ENCODE results near the gene FBXW10B. TPM values are rescaled to one million over a fixed set of nuclear protein-coding genes. Genes with fewer than 3 reads are reported as not detected.
"Not testable (repeated sequence)": the region's sequence is repeated elsewhere in the genome, so short reads cannot be mapped to it uniquely, and the experiment has no call there.

FBXW10B gene
- 1.3 TPM for total RNA-seq
- 1 to 10 TPM in 6 of 8 donors, under 1 TPM in 2; 0.59 to 2.5 (median 1.3) TPM for polyA plus RNA-seq (ENCODE audit: insufficient read depth in 1 of 8, insufficient read length in 8 of 8, low replicate concordance in 1 of 8)
- long read RNA-seq, donor 1, result 0 reads
- long read RNA-seq, donor 2, result 0 reads
- long read RNA-seq, donor 3, result 0 reads
- long read RNA-seq, donor 4, result 0 reads
- long read RNA-seq, donor 5, result 0 reads
- long read RNA-seq, donor 6, result 0 reads
- long read RNA-seq, donor 7, result 0 reads
- long read RNA-seq, donor 8, result 0 reads
- long read RNA-seq, donor 9, result 0 reads
- long read RNA-seq, donor 10, result 0 reads
- long read RNA-seq, donor 11, result 0 reads

GRCh38 chr17:15619331-15620058 is at the start of gene FBXW10B:
TSS of gene FBXW10B (minus strand) at chr17:15619704. CDS start at chr17:15619512, 192 bp downstream.
- no CpG with 5 or more reads among the region's 12 CpGs for WGBS (ENCODE audit: insufficient coverage)
- not testable (repeated sequence) for H3K27me3 ChIP-seq (ENCODE audit: control insufficient read depth, insufficient read depth, low read length); H3K27ac ChIP-seq (ENCODE audit: low read length); H3K36me3 ChIP-seq (ENCODE audit: control insufficient read depth, insufficient read depth, low read length); H3K4me1 ChIP-seq (ENCODE audit: control insufficient read depth, insufficient read depth, low read length); H3K9me3 ChIP-seq (replicated peaks; ENCODE audit: control insufficient read depth, low read depth, low read length)
- peak; percentile 41 for DNase-seq
- H3K4me3 ChIP-seq (ENCODE audit: low read length), result peak within 1 kb of the TSS; percentile 15

- H3K36me3 ChIP-seq (ENCODE audit: control insufficient read depth, insufficient read depth, low read length), result peaks cover 2% of the 10 kb centered on the region
- no peak for DNase-seq
- peaks cover 19% of the 10 kb centered on the region for H3K4me1 ChIP-seq (ENCODE audit: control insufficient read depth, insufficient read depth, low read length)
- H3K4me3 ChIP-seq (ENCODE audit: low read length), result no peak overlapping the region
- H3K9me3 ChIP-seq (replicated peaks; ENCODE audit: control insufficient read depth, low read depth, low read length), result no peaks in the 10 kb centered on the region
- H3K27ac ChIP-seq (ENCODE audit: low read length), result no peak overlapping the region
- WGBS (ENCODE audit: insufficient coverage), result 100% methylated on average over 3 of the region's 5 CpGs
- no peaks in the 10 kb centered on the region for H3K27me3 ChIP-seq (ENCODE audit: control insufficient read depth, insufficient read depth, low read length)
Observed at GRCh38 chr17:15663691-15664090, 44.2 kb upstream of the FBXW10B start.

- Histone ChIP-seq H3K36me3 (ENCODE audit: control insufficient read depth, insufficient read depth, low read length) (peaks cover 3% of the 10 kb centered on the region), H3K9me3 (replicated peaks; ENCODE audit: control insufficient read depth, low read depth, low read length) (no peaks in the 10 kb centered on the region), H3K4me1 (ENCODE audit: control insufficient read depth, insufficient read depth, low read length) (peaks cover 20% of the 10 kb centered on the region), H3K27ac (ENCODE audit: low read length) (no peak overlapping the region), H3K27me3 (ENCODE audit: control insufficient read depth, insufficient read depth, low read length) (no peaks in the 10 kb centered on the region), H3K4me3 (ENCODE audit: low read length) (no peak overlapping the region)
- DNase-seq, result no peak
- 92% methylated on average over 4 of the region's 6 CpGs for whole genome bisulfite sequencing (ENCODE audit: insufficient coverage)
Observed at GRCh38 chr17:15663176-15663575, 43.7 kb upstream of the FBXW10B start.

- Histone ChIP-seq H3K27ac (ENCODE audit: low read length) (no peak overlapping the region), H3K36me3 (ENCODE audit: control insufficient read depth, insufficient read depth, low read length) (peaks cover 5% of the 10 kb centered on the region), H3K27me3 (ENCODE audit: control insufficient read depth, insufficient read depth, low read length) (no peaks in the 10 kb centered on the region), H3K9me3 (replicated peaks; ENCODE audit: control insufficient read depth, low read depth, low read length) (no peaks in the 10 kb centered on the region), H3K4me1 (ENCODE audit: control insufficient read depth, insufficient read depth, low read length) (peaks cover 20% of the 10 kb centered on the region), H3K4me3 (ENCODE audit: low read length) (no peak overlapping the region)
- 75% methylated on average over 2 of the region's 3 CpGs for WGBS (ENCODE audit: insufficient coverage)
- DNase-seq, result no peak
Observed at GRCh38 chr17:15662681-15663080, 43.2 kb upstream of the FBXW10B start.

- H3K9me3 ChIP-seq (replicated peaks; ENCODE audit: control insufficient read depth, low read depth, low read length), result no peaks in the 10 kb centered on the region
- H3K27me3 ChIP-seq (ENCODE audit: control insufficient read depth, insufficient read depth, low read length), result no peaks in the 10 kb centered on the region
- H3K4me1 ChIP-seq (ENCODE audit: control insufficient read depth, insufficient read depth, low read length), result peaks cover 23% of the 10 kb centered on the region
- H3K4me3 ChIP-seq (ENCODE audit: low read length), result no peak overlapping the region
- no peak for DNase-seq
- WGBS (ENCODE audit: insufficient coverage), result 50% methylated on average over 3 of the region's 3 CpGs
- peaks cover 7% of the 10 kb centered on the region for H3K36me3 ChIP-seq (ENCODE audit: control insufficient read depth, insufficient read depth, low read length)
- peak overlapping the region; percentile 35 for H3K27ac ChIP-seq (ENCODE audit: low read length)
Observed at GRCh38 chr17:15660077-15660476, 40.6 kb upstream of the FBXW10B start.

GRCh38 chr17:15659663-15660062 is 40.2 kb upstream of the FBXW10B start:
- DNase-seq, result no peak
- no peak overlapping the region for H3K4me3 ChIP-seq (ENCODE audit: low read length)
- 76% methylated on average over 2 of the region's 4 CpGs for WGBS (ENCODE audit: insufficient coverage)

GRCh38 chr17:15659236-15659635 is 39.7 kb upstream of the FBXW10B start:
- Histone ChIP-seq H3K27ac (ENCODE audit: low read length) (peak overlapping the region; percentile 35), H3K36me3 (ENCODE audit: control insufficient read depth, insufficient read depth, low read length) (peaks cover 7% of the 10 kb centered on the region), H3K4me3 (ENCODE audit: low read length) (no peak overlapping the region), H3K27me3 (ENCODE audit: control insufficient read depth, insufficient read depth, low read length) (no peaks in the 10 kb centered on the region), H3K4me1 (ENCODE audit: control insufficient read depth, insufficient read depth, low read length) (peaks cover 26% of the 10 kb centered on the region), H3K9me3 (replicated peaks; ENCODE audit: control insufficient read depth, low read depth, low read length) (no peaks in the 10 kb centered on the region)
- no peak for DNase-seq
- 88% methylated on average over 3 of the region's 6 CpGs for WGBS (ENCODE audit: insufficient coverage)

More at GRCh38 chr17:15659663-15660062, 40.2 kb upstream of the FBXW10B start:
- peaks cover 7% of the 10 kb centered on the region for H3K36me3 ChIP-seq (ENCODE audit: control insufficient read depth, insufficient read depth, low read length)
- H3K4me1 ChIP-seq (ENCODE audit: control insufficient read depth, insufficient read depth, low read length), result peaks cover 26% of the 10 kb centered on the region
- H3K27me3 ChIP-seq (ENCODE audit: control insufficient read depth, insufficient read depth, low read length), result no peaks in the 10 kb centered on the region
- no peaks in the 10 kb centered on the region for H3K9me3 ChIP-seq (replicated peaks; ENCODE audit: control insufficient read depth, low read depth, low read length)
- H3K27ac ChIP-seq (ENCODE audit: low read length), result peak overlapping the region; percentile 35

- Histone ChIP-seq H3K9me3 (replicated peaks; ENCODE audit: control insufficient read depth, low read depth, low read length) (no peaks in the 10 kb centered on the region), H3K4me3 (ENCODE audit: low read length) (no peak overlapping the region), H3K36me3 (ENCODE audit: control insufficient read depth, insufficient read depth, low read length) (peaks cover 5% of the 10 kb centered on the region), H3K27ac (ENCODE audit: low read length) (no peak overlapping the region), H3K27me3 (ENCODE audit: control insufficient read depth, insufficient read depth, low read length) (no peaks in the 10 kb centered on the region), H3K4me1 (ENCODE audit: control insufficient read depth, insufficient read depth, low read length) (peaks cover 31% of the 10 kb centered on the region)
- DNase-seq, result no peak
- whole genome bisulfite sequencing (ENCODE audit: insufficient coverage), result 75% methylated on average over 1 of the region's 3 CpGs
Observed at GRCh38 chr17:15658296-15658695, 38.8 kb upstream of the FBXW10B start.

- no peak overlapping the region for H3K27ac ChIP-seq (ENCODE audit: low read length)
- DNase-seq, result no peak
- H3K4me3 ChIP-seq (ENCODE audit: low read length), result no peak overlapping the region
- peaks cover 5% of the 10 kb centered on the region for H3K36me3 ChIP-seq (ENCODE audit: control insufficient read depth, insufficient read depth, low read length)
- H3K27me3 ChIP-seq (ENCODE audit: control insufficient read depth, insufficient read depth, low read length), result no peaks in the 10 kb centered on the region
- H3K9me3 ChIP-seq (replicated peaks; ENCODE audit: control insufficient read depth, low read depth, low read length), result no peaks in the 10 kb centered on the region
- peaks cover 29% of the 10 kb centered on the region for H3K4me1 ChIP-seq (ENCODE audit: control insufficient read depth, insufficient read depth, low read length)
Observed at GRCh38 chr17:15657868-15658267, 38.4 kb upstream of the FBXW10B start.

- peak; percentile 41 for DNase-seq
- Histone ChIP-seq H3K36me3 (ENCODE audit: control insufficient read depth, insufficient read depth, low read length) (peaks cover 5% of the 10 kb centered on the region), H3K4me3 (ENCODE audit: low read length) (no peak overlapping the region), H3K27ac (ENCODE audit: low read length) (peak overlapping the region; percentile 51), H3K4me1 (ENCODE audit: control insufficient read depth, insufficient read depth, low read length) (peaks cover 38% of the 10 kb centered on the region), H3K9me3 (replicated peaks; ENCODE audit: control insufficient read depth, low read depth, low read length) (no peaks in the 10 kb centered on the region), H3K27me3 (ENCODE audit: control insufficient read depth, insufficient read depth, low read length) (no peaks in the 10 kb centered on the region)
- 17% methylated on average over 1 of the region's 3 CpGs for WGBS (ENCODE audit: insufficient coverage)
Observed at GRCh38 chr17:15654886-15655561, 35.5 kb upstream of the FBXW10B start.
